GM18858 (cell line): ENCODE results near the gene TBCE.
"Not testable (repeated sequence)": the region's sequence is repeated elsewhere in the genome, so short reads cannot be mapped to it uniquely, and the experiment has no call there.

ENCODE experiments used
- ATAC-seq: cut with Tn5 transposase; IDR thresholded peaks from one replicate; pipeline ENCODE4 v1.9.1; 2021; ENCODE audit not compliant: unreplicated experiment

TBCE gene

DNA sequence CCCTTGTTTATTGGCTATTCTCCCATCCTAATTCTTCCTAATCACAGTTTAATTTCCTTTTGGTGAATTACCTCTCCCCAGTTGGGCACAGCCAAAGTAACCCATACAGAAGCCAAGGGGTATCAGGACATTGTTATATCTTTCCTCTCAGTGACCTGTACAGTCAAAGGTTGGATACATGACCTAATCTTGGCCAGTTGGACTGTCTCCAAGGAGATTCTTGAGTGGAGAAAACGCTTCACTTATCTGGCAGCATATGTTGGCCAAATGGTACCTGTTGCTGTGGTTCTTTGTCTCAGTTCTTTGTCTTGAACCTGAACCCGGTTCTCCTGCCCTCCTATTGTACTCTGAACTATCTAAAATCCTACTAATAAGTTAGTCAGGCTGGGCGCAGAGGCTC lies 15.3 kb upstream of the TBCE start:
- no peak for ATAC-seq

DNA sequence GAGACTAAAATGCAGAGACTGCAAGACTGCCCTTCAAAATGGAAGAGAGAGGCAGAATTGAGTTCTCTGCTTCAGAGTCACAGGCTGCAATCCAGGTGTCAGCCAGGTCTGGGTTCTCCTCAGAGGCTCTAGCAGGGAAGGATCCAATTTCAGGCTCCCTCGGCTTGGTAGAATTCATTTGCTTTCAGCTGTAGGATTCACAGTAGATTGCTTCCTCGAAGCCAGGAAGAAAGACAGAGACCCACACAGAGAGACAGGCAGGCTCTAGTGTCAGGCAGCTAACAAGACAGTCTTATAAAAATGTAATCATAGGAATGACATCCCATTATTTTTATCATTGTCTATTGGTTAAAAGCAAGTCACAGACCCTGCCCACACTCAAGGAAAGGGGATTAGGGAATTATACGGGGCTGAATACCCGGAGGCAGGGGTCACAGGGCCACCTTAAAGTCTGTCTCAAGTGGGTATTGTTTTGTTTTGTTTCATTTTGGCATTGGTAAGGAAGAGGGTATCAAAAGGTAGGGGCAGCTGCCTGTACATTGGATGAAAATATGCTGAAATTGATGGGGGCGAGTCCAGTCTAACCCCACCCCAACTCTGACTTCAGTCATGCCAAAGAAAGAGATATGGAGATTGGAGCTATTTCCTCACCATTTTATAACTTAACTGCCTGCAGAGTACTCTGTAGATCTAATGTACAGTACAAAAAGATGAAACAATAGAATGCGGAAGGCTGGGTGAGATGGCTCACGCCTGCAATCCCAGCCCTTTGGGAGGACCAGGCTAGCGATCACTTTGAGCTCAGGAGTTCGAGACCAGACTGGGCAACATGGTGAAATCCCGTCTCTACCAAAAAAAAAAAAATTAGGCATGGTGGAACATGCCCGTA lies 9.5 kb upstream of the TBCE start:
- ATAC-seq = no peak

DNA sequence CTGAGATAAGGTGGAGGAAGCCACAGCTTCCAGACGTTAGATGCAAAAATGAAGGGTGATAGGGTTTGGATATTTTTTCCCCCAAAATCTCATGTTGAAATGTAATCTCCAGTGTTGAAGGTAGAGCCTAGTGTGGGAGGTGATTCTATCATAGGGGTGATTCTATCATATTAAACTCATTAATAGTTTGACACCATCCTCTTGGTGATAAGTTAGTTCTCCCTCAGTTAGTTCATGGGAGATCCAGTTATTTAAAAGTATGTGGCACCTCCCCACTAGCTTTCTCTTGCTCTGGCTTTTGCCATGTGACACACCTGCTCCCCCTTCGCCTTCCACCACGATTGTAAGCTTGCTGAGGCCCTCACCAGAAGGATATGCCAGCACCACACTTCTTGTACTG lies 8.3 kb upstream of the TBCE start:
- ATAC-seq = no peak

DNA sequence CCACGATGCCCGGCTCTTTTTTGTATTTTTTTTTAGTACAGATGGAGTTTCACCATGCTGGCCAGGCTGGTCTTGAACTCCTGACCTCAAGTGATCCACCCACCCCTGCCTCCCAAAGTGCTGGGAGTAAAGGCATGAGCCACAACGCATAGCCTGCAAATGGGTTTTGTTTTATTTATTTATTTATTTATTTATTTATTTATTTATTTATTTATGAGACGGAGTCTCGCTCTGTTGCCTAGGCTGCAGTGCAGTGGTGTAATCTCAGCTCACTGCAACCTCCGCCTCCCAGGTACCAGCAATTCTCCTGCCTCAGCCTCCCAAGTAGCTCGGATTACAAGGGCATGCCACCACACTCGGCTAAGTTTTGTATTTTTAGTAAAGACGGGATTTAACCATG lies 3.0 kb upstream of the TBCE start:
- not testable (repeated sequence) for ATAC-seq

DNA sequence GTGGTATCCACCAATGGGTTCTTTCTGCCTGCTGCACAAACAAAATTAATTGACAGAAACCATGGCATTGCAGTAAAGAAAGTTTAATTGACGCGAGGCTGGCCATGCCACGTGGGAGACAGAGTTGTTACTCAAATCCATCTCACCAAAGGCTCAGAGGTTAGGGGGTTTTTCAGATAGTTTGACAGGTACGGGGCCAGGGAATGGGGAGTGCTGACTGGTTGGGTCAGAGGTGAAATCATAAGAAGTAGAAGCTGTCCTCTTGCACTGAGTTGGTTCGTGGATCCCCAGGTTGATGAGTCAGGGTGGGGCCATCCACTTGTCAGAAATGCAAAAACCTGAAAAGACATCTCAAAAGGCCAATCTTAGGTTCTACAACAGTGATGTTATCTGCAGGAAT lies 941 bp upstream of the TBCE start:
- ATAC-seq = no peak

DNA sequence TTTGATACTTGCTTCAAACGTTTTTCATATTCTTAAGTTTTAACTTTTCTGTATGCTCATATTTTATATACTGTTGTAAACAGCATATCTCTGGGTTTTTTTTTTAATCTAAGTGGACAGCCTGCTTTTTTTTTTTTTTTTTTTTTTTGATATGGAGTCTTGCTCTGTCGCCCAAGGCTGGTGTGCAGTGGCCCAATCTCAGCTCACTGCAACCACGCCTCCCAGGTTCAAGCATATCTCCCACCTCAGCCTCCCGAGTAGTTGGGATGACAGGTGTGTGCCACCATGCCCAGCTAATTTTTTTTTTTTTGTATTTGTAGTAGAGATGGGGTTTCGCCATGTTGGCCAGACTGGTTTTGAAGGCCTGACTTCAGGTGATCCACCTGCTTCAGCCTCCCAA lies 1.2 kb downstream of the TBCE start:
- ATAC-seq = no peak

DNA sequence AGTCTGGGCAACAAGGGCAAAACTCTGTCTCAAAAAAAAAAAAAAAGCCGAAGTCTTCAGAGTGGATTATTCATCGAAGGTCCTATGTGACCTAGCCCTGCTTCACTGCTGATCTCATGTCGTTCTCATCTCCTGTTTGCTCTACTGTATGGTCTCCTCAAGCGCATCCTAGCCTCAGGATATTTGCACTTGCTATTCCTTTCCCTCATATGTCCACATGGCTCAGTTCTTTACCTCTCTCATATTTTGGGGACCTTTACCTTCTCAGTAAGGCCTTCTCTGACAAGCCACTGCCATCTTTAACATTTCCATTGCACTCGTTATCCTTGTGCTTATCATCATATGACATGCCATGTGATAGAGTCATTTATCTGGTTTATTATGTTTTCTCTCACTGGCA lies 2.6 kb downstream of the TBCE start:
- no peak for ATAC-seq

DNA sequence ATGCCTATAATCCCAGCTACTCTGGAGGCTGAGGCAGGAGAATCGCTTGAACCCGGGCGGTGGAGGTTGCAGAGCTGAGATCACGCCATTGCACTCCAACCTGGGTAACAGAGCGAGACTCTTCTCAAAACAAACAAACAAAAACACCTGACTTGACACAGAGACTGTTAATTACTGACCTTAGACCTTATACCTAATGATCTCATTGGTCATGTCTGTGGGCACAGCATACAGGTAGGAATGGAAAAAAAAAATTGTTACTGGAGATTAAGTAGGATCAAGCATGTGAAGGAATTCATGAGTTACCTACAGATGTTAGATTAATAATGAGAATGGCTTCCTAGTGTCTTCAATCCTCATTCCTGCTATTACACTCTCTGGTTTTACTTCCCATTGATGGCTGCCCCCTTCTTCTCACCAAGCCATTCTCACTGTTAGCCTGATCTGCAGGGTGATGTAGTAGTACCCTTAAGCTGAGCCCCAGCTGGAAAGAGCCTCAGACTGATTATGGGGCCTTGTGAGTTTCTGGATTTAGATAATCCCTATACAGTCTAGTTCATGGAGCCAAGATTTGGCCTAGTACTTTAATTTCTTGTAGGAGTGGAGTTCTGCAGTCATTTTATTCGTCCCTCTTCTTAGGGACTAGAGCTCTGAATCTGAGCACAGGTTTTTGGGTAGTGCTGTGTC lies 8.8 kb downstream of the TBCE start:
- ATAC-seq = no peak

DNA sequence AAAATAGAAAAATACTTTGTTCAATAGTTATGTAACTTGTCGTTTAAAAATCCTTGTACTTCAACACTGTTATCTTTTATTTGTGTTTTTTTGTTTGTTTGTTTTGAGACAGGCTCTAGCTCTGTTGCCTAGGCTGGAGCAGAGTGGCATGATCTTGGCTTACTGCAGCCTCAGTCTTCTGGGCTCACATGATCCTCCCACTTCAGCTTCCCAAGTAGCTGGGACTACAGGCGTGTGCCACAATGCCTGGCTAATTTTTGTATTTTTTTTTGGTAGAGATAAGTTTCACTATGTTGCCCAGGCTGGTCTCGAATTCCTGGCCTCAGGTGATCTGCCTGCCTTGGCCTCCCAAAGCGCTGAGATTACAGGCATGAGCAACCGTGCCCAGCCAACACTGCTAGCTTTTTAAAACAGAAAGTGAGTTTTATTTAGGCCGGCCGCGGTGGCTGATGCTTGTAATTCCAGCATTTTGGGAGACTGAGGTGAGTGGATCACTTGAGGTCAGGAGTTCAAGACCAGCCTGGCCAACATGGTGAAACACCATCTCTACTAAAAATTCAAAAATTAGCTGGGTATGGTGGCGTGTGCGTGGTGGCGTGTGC lies 11.0 kb downstream of the TBCE start:
- not testable (repeated sequence) for ATAC-seq

DNA sequence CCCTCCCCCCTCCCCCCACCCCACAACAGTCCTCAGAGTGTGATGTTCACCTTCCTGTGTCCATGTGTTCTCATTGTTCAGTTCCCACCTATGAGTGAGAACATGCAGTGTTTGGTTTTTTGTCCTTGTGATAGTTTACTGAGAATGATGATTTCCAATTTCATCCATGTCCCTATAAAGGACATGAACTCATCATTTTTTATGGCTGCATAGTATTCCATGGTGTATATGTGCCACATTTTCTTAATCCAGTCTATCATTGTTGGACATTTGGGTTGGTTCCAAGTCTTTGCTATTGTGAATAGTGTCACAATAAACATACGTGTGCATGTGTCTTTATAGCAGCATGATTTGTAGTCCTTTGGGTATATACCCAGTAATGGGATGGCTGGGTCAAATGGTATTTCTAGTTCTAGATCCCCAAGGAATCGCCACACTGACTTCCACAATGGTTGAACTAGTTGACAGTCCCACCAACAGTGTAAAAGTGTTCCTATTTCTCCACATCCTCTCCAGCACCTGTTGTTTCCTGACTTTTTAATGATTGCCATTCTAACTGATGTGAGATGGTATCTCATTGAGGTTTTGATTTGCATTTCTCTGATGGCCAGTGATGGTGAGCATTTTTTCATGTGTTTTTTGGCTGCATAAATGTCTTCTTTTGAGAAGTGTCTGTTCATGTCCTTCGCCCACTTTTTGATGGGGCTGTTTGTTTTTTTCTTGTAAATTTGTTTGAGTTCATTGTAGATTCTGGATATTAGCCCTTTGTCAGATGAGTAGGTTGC lies 14.9 kb downstream of the TBCE start:
- ATAC-seq = not testable (repeated sequence)

DNA sequence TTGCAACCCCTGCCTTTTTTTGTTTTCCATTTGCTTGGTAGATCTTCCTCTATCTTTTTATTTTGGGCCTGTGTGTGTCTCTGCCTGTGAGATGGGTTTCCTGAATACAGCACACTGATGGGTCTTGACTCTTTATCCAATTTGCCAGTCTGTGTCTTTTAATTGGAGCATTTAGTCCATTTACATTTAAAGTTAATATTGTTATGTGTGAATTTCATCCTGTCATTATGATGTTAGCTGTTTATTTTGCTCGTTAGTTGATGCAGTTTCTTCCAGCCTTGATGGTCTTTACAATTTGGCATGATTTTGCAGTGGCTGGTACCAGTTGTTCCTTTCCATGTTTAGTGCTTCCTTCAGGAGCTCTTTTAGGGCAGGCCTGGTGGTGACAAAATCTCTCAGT lies 18.4 kb downstream of the TBCE start:
- ATAC-seq = not testable (repeated sequence)

DNA sequence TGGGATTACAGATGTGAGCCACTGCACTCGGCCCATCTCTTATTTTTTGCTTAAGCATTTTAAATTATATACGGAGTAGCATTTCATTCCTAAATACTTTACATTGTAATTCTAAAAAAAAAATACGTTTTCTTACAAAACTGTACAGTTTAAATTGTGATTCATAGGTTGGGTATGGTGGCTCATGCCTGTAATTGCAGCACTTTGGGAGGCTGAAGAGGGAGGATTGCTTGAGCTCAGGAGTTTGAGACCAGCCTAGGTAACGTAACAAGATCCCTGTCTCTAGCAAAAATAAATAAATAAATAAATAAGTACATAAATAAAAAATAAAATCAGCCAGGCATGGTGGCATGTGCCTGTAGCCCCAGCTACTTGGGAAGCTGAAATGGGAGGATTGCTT lies 24.6 kb downstream of the TBCE start:
- no peak for ATAC-seq

DNA sequence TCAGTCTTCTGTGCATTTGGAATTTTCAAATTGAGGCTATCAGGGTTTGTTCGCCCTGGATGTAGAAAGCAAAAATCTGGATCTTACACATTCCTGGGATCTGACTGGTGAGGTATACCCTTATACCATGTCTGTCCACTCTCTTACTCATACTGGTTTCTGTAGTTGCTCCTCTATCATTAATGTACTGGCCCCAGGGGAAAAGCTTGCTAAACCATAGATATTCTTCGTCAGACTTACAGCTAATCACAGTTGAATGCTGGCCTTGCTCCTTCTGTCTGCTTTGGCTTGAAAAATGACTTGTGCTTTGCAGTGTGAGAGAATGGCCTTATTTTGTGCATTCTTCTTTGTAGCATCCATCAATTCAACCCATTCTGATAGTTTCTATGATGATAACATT lies 30.5 kb downstream of the TBCE start:
- no peak for ATAC-seq

DNA sequence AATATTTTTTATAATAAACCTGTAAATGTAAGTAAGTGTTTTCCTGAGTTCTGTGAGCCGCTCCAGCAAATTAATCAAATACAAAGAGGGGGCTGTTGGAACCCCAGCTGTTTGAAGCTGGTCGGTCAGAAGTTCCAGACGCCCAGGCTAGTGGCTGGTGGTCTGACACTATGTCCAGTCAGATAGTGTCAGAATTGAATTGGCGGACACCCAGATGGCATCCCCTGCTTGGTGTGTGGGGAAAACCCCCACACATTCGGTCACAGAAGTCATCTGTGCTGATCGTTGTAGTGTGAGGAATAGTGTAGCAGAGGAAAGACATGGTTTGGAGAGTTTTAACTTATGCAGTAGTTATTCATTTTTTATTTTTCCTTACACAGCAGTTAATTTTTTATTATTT lies 32.4 kb downstream of the TBCE start:
- ATAC-seq = no peak

DNA sequence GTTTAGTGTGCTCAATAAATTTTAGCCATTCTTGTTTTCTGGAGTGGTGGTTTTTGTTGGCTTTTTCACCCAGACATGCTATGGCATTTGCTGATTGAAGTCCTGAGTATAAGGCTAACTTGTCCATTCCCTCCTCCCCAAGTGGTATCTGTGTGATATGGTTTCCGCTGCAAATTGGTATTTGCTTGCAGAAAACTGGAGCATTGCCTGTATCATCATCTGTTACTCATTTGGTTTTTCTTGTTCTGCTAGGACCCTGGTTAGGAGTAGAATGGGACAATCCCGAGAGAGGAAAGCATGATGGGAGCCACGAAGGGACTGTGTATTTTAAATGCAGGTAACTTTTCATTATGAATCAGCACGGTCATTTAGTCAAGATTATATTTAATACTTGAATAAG lies 34.0 kb downstream of the TBCE start:
- ATAC-seq = no peak

DNA sequence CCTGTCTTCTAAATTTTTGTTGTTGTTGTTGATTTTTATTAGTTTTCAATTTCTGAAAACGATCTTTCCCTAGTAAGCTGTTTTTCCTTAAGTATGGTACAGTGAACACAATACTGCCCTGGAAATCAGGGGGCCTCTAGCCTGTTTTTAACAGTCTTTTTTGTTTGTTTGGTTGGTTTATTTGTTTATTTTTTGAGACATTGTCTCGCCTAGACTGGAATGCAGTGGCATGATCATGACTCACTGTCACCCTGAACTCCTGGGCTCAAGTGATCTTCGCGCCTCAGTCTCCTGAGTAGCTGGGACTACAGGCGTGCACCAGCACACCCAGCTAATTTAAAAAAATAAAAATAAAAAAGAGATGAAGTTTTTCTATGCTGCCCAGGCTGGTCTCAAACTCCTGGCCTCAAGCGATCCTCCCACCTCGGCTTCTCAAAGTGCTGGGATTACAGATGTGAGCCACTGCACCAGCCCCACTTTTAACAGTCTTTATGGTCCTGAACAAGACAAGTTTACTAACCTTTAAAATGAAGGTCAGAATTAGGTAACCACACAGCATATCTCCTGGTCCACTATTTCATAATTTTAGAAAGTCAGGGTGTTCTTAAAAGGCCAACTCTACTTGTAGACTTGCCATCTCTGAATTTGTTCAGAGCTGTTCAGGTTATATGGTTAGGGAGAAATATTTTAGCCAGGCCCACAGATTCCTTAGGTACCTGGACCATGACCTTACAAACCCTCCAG lies 35.4 kb downstream of the TBCE start:
- ATAC-seq = no peak

DNA sequence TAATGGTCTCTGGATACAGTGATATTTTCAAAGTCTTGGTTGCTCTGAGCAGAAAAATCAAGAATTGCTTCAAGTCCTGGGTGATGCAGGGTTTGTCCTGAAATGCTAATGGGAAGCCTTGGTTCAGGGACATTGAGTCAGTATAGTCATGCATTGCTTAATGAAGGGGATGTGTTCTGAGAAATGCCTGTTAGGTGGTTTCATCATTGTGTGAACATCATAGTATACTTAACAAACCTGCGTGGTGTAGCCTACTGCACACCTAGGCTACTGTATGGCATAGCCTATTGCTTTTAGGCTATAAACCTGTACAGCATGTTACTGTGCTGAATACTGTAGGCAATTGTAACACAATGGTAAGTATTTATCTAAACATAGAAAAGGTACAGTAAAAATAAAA lies 36.4 kb downstream of the TBCE start:
- ATAC-seq = no peak

DNA sequence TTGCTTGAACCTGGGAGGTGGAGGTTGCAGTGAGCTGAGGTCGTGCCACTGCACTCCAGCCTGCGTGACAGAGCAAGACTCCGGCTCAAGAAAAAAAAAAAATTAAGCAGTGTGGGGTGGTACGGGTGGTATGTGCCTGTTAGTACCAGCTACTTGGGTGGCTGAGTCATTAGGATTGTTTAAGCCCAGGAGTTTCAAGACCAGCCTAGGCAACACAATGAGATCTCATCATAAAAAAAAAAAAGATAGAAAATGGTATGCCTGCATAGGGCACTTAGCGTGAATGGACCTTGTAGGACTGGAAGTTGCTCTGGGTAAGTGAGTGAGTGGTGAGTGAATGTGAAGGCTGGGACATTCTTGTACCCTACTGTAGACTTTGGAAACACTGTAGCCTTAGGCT lies 37.0 kb downstream of the TBCE start:
- ATAC-seq = no peak

DNA sequence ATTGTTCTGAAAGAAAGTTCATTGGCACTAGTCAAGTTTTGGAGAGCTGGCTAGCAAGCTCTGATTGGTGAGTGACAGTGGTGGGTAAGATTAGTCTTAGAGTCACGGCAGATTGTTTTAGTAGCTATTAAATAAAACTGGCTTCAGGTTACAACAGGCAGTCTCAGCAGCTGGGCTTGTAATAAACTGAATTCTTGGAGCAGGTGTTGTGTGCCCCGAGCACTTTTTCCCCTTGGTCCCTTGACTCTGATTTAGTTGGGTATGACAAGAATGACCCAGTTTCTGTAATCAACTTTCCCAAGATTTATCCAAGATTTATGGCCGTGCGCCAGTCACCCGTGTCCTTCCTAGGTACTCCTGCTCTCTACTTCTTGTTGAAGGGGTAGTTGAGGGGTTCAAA lies 40.2 kb downstream of the TBCE start:
- ATAC-seq = no peak

DNA sequence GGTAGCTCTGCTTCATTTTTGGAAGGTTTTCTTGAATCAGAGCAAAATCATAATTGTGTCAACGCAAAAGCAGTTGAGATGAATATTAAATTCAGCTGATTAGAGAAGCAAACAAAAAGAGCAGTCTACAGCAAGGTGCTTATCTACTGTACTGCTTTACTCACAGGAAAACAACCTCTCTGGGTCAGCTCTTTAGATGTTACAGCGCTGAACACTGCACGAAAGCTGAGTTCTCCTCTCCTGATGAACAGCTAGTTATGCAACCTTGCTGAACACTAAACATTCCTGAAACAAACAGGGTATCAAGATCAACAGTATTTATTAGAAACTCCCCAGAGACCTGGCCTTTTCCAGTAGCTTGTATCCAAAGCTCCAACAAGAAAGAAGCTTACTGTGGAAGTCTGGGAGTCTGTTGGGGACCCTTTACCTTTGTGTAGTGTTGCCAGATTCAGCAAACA lies 41.3 kb downstream of the TBCE start:
- no peak for ATAC-seq
